Testis (tissue), 3 donors: ENCODE measurements around the gene NAP1L1. TPM values are rescaled to one million over a fixed set of nuclear protein-coding genes. Genes with fewer than 3 reads are reported as not detected.

Experiments
- DNase-seq: peaks from one replicate; pipeline ENCODE4 v3.0.0-alpha.2; 2019
- H3K27ac ChIP-seq, 2 donors: fragments of 200-600 bp; sonication (generic); one replicate each; pipeline ENCODE4 v1.5.1; 2019
- H3K27me3 ChIP-seq: fragments of 200-600 bp; sonication (generic); one replicate; pipeline ENCODE4 v1.5.1; 2019
- H3K36me3 ChIP-seq: fragments of 200-600 bp; sonication (generic); one replicate; pipeline ENCODE4 v1.5.1; 2017; ENCODE audit warnings: low read depth; ENCODE audit errors: missing control alignments
- H3K4me1 ChIP-seq: fragments of 200-600 bp; sonication (generic); one replicate; pipeline ENCODE4 v1.5.1; 2019
- H3K4me3 ChIP-seq, 2 donors: fragments of 200-600 bp; sonication (generic); one replicate each; pipeline ENCODE4 v1.5.1; 2017 to 2019
- H3K9me3 ChIP-seq: fragments of 200-600 bp; sonication (generic); one replicate; pipeline ENCODE4 v1.5.1; 2017
- CTCF ChIP-seq, 3 experiments: fragments of 450-650 bp in 2 of 3; fragments of 200-600 bp in 1 of 3; sonication (generic) in 1 of 3; IDR thresholded peaks; one replicate each; pipeline ENCODE4 v1.5.1; 2016 to 2019; ENCODE audit warnings: antibody characterized with exemption in 3 of 3, mild to moderate bottlenecking in 2 of 3, moderate library complexity in 1 of 3
- POLR2A ChIP-seq: fragments of 450-650 bp; IDR thresholded peaks from one replicate; pipeline ENCODE4 v1.6.1; 2017; ENCODE audit warnings: antibody characterized with exemption, mild to moderate bottlenecking, moderate library complexity
- WGBS, 2 donors: methylation state at CpG; one replicate each; pipeline ENCODE4 v1.1.5; 2018; 5-methylcytosine and 5-hydroxymethylcytosine counted together
- intact Hi-C: fragments of 100-400 bp; cut with DNase I; formaldehyde crosslinking; loops from one replicate; pipeline ENCODE4 v1.15.1; 2023; ENCODE audit warnings: low total_unique reads
- polyA plus RNA-seq: library from polyadenylated mRNA; stranded (reverse); fragments of 350-450 nt; fragmentation: Illumina TruSeq; extraction: RNeasy Lipid Tissue Mini Kit (QIAGEN cat#74804); gene quantifications from one replicate; pipeline ENCODE4 v1.2.3, GENCODE V29; 2014; ENCODE audit warnings: low read depth, low replicate concordance; ENCODE audit not compliant: insufficient read depth
- total RNA-seq, 2 donors: library from RNA; depleted of rRNA; stranded (reverse); fragments of >200 nt; gene quantifications; one replicate each; pipeline ENCODE4 v1.2.3, GENCODE V29; 2016

The NAP1L1 gene
- total and polyA plus RNA-seq, 3 donors from 2014 or later = 246 to 366 (median 313) TPM

- Histone ChIP-seq H3K4me1 (peaks cover 8% of the 10 kb centered on the region), H3K27me3 (no peaks in the 10 kb centered on the region), H3K9me3 (no peaks in the 10 kb centered on the region), H3K27ac (peak overlapping the region in 1 of 2 donors; percentile 47), H3K4me3 (no peak overlapping the region), H3K36me3 (no peaks in the 10 kb centered on the region)
- intact Hi-C loops = no loop called here
- DNase-seq = no peak
- TF ChIP-seq POLR2A = no peak
- no peak for TF ChIP-seq CTCF (IDR thresholded peaks at IDR 0.05)
- 57 to 76% methylated on average over 1 of the region's 1 CpG for WGBS, 2 donors
Observed at GRCh38 chr12:76075448-76075847, 9.0 kb downstream of the NAP1L1 start.

- WGBS, 2 donors = 46 to 65% methylated on average over 1 of the region's 1 CpG
Observed at GRCh38 chr12:76074701-76075336, 9.7 kb downstream of the NAP1L1 start.

GRCh38 chr12:76073561-76073960 lies 10.9 kb downstream of the NAP1L1 start:
- Histone ChIP-seq H3K27ac (no peak overlapping the region), H3K27me3 (no peaks in the 10 kb centered on the region), H3K36me3 (no peaks in the 10 kb centered on the region), H3K9me3 (no peaks in the 10 kb centered on the region), H3K4me3 (no peak overlapping the region), H3K4me1 (peaks cover 8% of the 10 kb centered on the region)
- TF ChIP-seq POLR2A (no peak), CTCF (IDR thresholded peaks at IDR 0.05) (no peak)
- intact Hi-C loops = no loop called here
- no peak for DNase-seq

More at GRCh38 chr12:76074701-76075336, 9.7 kb downstream of the NAP1L1 start:
- TF ChIP-seq POLR2A = no peak
- no peak for TF ChIP-seq CTCF (IDR thresholded peaks at IDR 0.05)
- intact Hi-C loops = no loop called here
- Histone ChIP-seq H3K4me1 (peaks cover 8% of the 10 kb centered on the region), H3K36me3 (no peaks in the 10 kb centered on the region), H3K27me3 (no peaks in the 10 kb centered on the region), H3K9me3 (no peaks in the 10 kb centered on the region), H3K4me3 (no peak overlapping the region), H3K27ac (peak overlapping the region in 1 of 2 donors; percentile 17)
- no peak for DNase-seq

- no peak overlapping the region for H3K27ac ChIP-seq
- no peak overlapping the region for H3K4me3 ChIP-seq
- H3K36me3 ChIP-seq = no peaks in the 10 kb centered on the region
- intact Hi-C loops = no loop called here
- H3K27me3 ChIP-seq = no peaks in the 10 kb centered on the region
- TF ChIP-seq POLR2A (no peak), CTCF (IDR thresholded peaks at IDR 0.05) (no peak)
- no peak for DNase-seq
- peaks cover 8% of the 10 kb centered on the region for H3K4me1 ChIP-seq
- H3K9me3 ChIP-seq = no peaks in the 10 kb centered on the region
- WGBS, 2 donors = 82 to 92% methylated on average over 3 of the region's 3 CpGs
Observed at GRCh38 chr12:76072568-76072967, 11.9 kb downstream of the NAP1L1 start.

GRCh38 chr12:76069339-76069738 lies 15.1 kb downstream of the NAP1L1 start:
- Histone ChIP-seq H3K4me3 (no peak overlapping the region), H3K27me3 (no peaks in the 10 kb centered on the region), H3K9me3 (no peaks in the 10 kb centered on the region), H3K4me1 (no peaks in the 10 kb centered on the region), H3K27ac (no peak overlapping the region), H3K36me3 (no peaks in the 10 kb centered on the region)
- DNase-seq = no peak
- no peak for TF ChIP-seq CTCF (IDR thresholded peaks at IDR 0.05)
- TF ChIP-seq POLR2A = no peak
- intact Hi-C loops = no loop called here
